ENCODE measurements around the gene GNB1.

Gene GNB1

GRCh38 chr1:1922702-1922955, 31.7 kb upstream of the GNB1 start:
- no peak overlapping the region for H3K4me3 ChIP-seq (ENCODE audit: extremely low read depth, insufficient read depth, low read length, poor library complexity, severe bottlenecking)
- 84 to 98% methylated on average over 2 to 5 of the region's 6 CpGs for WGBS, 2 experiments (ENCODE audit: insufficient coverage in 2 of 2)
- H3K36me3 ChIP-seq (ENCODE audit: control insufficient read depth, insufficient read depth, low read length), result no peaks in the 10 kb centered on the region
- H3K4me1 ChIP-seq (ENCODE audit: control insufficient read depth, insufficient read depth, low read length, poor library complexity, severe bottlenecking), result no peaks in the 10 kb centered on the region
- no peak overlapping the region for H3K27ac ChIP-seq (ENCODE audit: low read depth, low read length, severe bottlenecking)
- no peaks in the 10 kb centered on the region for H3K9me3 ChIP-seq (ENCODE audit: control insufficient read depth, low read length)

- Histone ChIP-seq H3K36me3 (ENCODE audit: control insufficient read depth, insufficient read depth, low read length) (no peaks in the 10 kb centered on the region), H3K27ac (ENCODE audit: low read depth, low read length, severe bottlenecking) (no peak overlapping the region), H3K4me3 (ENCODE audit: extremely low read depth, insufficient read depth, low read length, poor library complexity, severe bottlenecking) (no peak overlapping the region), H3K4me1 (ENCODE audit: control insufficient read depth, insufficient read depth, low read length, poor library complexity, severe bottlenecking) (no peaks in the 10 kb centered on the region), H3K9me3 (ENCODE audit: control insufficient read depth, low read length) (no peaks in the 10 kb centered on the region)
- WGBS, 2 experiments (ENCODE audit: insufficient coverage in 2 of 2), result 87 to 95% methylated on average over 10 to 11 of the region's 16 CpGs
Measured at GRCh38 chr1:1921901-1922701, 31.2 kb upstream of the GNB1 start.

GRCh38 chr1:1921459-1921862, 30.6 kb upstream of the GNB1 start:
- 93 to 96% methylated on average over 3 to 6 of the region's 6 CpGs for WGBS, 2 experiments (ENCODE audit: insufficient coverage in 2 of 2)
- Histone ChIP-seq H3K36me3 (ENCODE audit: control insufficient read depth, insufficient read depth, low read length) (no peaks in the 10 kb centered on the region), H3K4me3 (ENCODE audit: extremely low read depth, insufficient read depth, low read length, poor library complexity, severe bottlenecking) (no peak overlapping the region), H3K4me1 (ENCODE audit: control insufficient read depth, insufficient read depth, low read length, poor library complexity, severe bottlenecking) (no peaks in the 10 kb centered on the region), H3K27ac (ENCODE audit: low read depth, low read length, severe bottlenecking) (no peak overlapping the region), H3K9me3 (ENCODE audit: control insufficient read depth, low read length) (no peaks in the 10 kb centered on the region)

GRCh38 chr1:1920608-1921458, 29.9 kb upstream of the GNB1 start:
- Histone ChIP-seq H3K4me3 (ENCODE audit: extremely low read depth, insufficient read depth, low read length, poor library complexity, severe bottlenecking) (no peak overlapping the region), H3K27ac (ENCODE audit: low read depth, low read length, severe bottlenecking) (no peak overlapping the region), H3K9me3 (ENCODE audit: control insufficient read depth, low read length) (no peaks in the 10 kb centered on the region), H3K4me1 (ENCODE audit: control insufficient read depth, insufficient read depth, low read length, poor library complexity, severe bottlenecking) (no peaks in the 10 kb centered on the region), H3K36me3 (ENCODE audit: control insufficient read depth, insufficient read depth, low read length) (no peaks in the 10 kb centered on the region)
- 91 to 94% methylated on average over 25 to 26 of the region's 27 CpGs for WGBS, 2 experiments (ENCODE audit: insufficient coverage in 2 of 2)

- Histone ChIP-seq H3K9me3 (ENCODE audit: control insufficient read depth, low read length) (no peaks in the 10 kb centered on the region), H3K27ac (ENCODE audit: low read depth, low read length, severe bottlenecking) (no peak overlapping the region), H3K4me3 (ENCODE audit: extremely low read depth, insufficient read depth, low read length, poor library complexity, severe bottlenecking) (peak overlapping the region; percentile 21), H3K36me3 (ENCODE audit: control insufficient read depth, insufficient read depth, low read length) (no peaks in the 10 kb centered on the region), H3K4me1 (ENCODE audit: control insufficient read depth, insufficient read depth, low read length, poor library complexity, severe bottlenecking) (no peaks in the 10 kb centered on the region)
- WGBS, 2 experiments (ENCODE audit: insufficient coverage in 2 of 2), result 80 to 82% methylated on average over 5 to 6 of the region's 6 CpGs
Measured at GRCh38 chr1:1920057-1920607, 29.2 kb upstream of the GNB1 start.

- Histone ChIP-seq H3K4me3 (ENCODE audit: extremely low read depth, insufficient read depth, low read length, poor library complexity, severe bottlenecking) (peak overlapping the region; percentile 50), H3K36me3 (ENCODE audit: control insufficient read depth, insufficient read depth, low read length) (no peaks in the 10 kb centered on the region), H3K27ac (ENCODE audit: low read depth, low read length, severe bottlenecking) (no peak overlapping the region), H3K9me3 (ENCODE audit: control insufficient read depth, low read length) (no peaks in the 10 kb centered on the region), H3K4me1 (ENCODE audit: control insufficient read depth, insufficient read depth, low read length, poor library complexity, severe bottlenecking) (no peaks in the 10 kb centered on the region)
- WGBS, 2 experiments (ENCODE audit: insufficient coverage in 2 of 2), result 11 to 14% methylated on average over 55 to 56 of the region's 62 CpGs
Measured at GRCh38 chr1:1919304-1920056, 28.6 kb upstream of the GNB1 start.

- peak within 1 kb of the TSS; percentile 50 for H3K4me3 ChIP-seq (ENCODE audit: extremely low read depth, insufficient read depth, low read length, poor library complexity, severe bottlenecking)
- H3K4me1 ChIP-seq (ENCODE audit: control insufficient read depth, insufficient read depth, low read length, poor library complexity, severe bottlenecking), result no peaks in the 10 kb centered on the region
- no peaks in the 10 kb centered on the region for H3K36me3 ChIP-seq (ENCODE audit: control insufficient read depth, insufficient read depth, low read length)
- no peaks in the 10 kb centered on the region for H3K9me3 ChIP-seq (ENCODE audit: control insufficient read depth, low read length)
- WGBS, 2 experiments (ENCODE audit: insufficient coverage in 2 of 2), result 0 to 1% methylated on average over 21 to 26 of the region's 44 CpGs
- H3K27ac ChIP-seq (ENCODE audit: low read depth, low read length, severe bottlenecking), result no peak within 1 kb of the TSS
Measured at GRCh38 chr1:1918901-1919303, 28.0 kb upstream of the GNB1 start, which contains the start of gene TMEM52. TMEM52 (minus strand) TSS chr1:1919279; CDS start chr1:1919265, 14 bp downstream.

- Histone ChIP-seq H3K36me3 (ENCODE audit: control insufficient read depth, insufficient read depth, low read length) (no peaks in the 10 kb centered on the region), H3K4me3 (ENCODE audit: extremely low read depth, insufficient read depth, low read length, poor library complexity, severe bottlenecking) (peak overlapping the region; percentile 50), H3K4me1 (ENCODE audit: control insufficient read depth, insufficient read depth, low read length, poor library complexity, severe bottlenecking) (no peaks in the 10 kb centered on the region), H3K9me3 (ENCODE audit: control insufficient read depth, low read length) (no peaks in the 10 kb centered on the region), H3K27ac (ENCODE audit: low read depth, low read length, severe bottlenecking) (no peak overlapping the region)
- WGBS, 2 experiments (ENCODE audit: insufficient coverage in 2 of 2), result 43 to 50% methylated on average over 34 to 44 of the region's 46 CpGs
Measured at GRCh38 chr1:1917995-1918900, 27.4 kb upstream of the GNB1 start.

GRCh38 chr1:1917304-1917976, 26.6 kb upstream of the GNB1 start:
- H3K27ac ChIP-seq (ENCODE audit: low read depth, low read length, severe bottlenecking), result no peak overlapping the region
- H3K4me1 ChIP-seq (ENCODE audit: control insufficient read depth, insufficient read depth, low read length, poor library complexity, severe bottlenecking), result no peaks in the 10 kb centered on the region
- no peaks in the 10 kb centered on the region for H3K36me3 ChIP-seq (ENCODE audit: control insufficient read depth, insufficient read depth, low read length)
- WGBS, 2 experiments (ENCODE audit: insufficient coverage in 2 of 2), result 89 to 94% methylated on average over 9 to 12 of the region's 14 CpGs
- no peaks in the 10 kb centered on the region for H3K9me3 ChIP-seq (ENCODE audit: control insufficient read depth, low read length)
- no peak overlapping the region for H3K4me3 ChIP-seq (ENCODE audit: extremely low read depth, insufficient read depth, low read length, poor library complexity, severe bottlenecking)
